ENCODE results near the gene IQCE.

GRCh38 chr7:2650451-2650850, 91.7 kb downstream of the IQCE start:
- TF ChIP-seq CTCF (IDR thresholded peaks at IDR 0.05; ENCODE audit: low read length) (no peak), EZH2 (IDR thresholded peaks at IDR 0.05; ENCODE audit: borderline replicate concordance, low read length) (no peak)
